Activated T-helper 1 cell treated with Interleukin-2 at 50 U/mL for 16 hours (primary cell): ENCODE results near the gene BARX2.

Experiments
- DNase-seq: peaks from one replicate; pipeline ENCODE4 v3.0.0-alpha.2; 2020; ENCODE audit warnings: low read depth

The BARX2 gene

GRCh38 chr11:129440028-129440713, 64.5 kb downstream of the BARX2 start:
- DNase-seq, result no peak

DNA sequence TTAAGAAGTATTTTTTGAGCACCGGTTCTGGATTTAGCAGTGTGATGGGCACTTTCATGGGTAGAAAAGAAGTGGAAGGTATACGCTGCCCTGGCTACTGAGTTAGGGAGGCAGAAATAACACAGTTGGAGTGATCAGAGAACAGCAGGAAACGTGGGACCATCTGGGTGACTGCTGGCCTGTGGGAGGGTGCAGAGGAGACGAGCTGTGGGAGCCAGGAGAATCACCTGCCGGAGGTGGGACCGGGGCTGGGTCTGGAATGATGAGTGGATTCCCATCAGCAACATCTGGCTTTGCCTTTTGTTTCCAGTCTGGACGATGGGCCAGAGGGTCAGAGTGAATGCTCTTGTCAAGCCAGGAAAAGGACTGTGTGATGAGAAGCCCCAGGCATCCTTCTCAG, 66.5 kb downstream of the BARX2 start:
- no peak for DNase-seq

DNA sequence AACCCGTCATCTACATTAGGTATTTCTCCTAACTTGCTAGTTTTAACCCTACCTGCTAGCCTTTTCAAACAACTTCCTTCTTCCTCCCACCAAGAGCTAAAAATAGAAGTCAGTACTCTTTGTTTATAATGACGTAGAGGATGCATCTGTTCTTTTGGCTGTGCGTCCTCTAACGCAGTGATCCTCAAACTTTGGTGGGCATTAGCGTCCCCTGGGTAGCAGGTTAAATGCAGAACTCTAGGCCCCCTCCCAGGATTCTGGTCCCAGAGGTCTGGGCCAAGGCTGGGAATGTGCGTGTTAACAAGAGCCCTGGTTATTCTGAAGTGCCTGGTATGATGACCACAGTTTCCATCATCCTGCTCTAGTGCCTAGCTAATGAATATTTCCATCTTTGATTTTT, 67.6 kb downstream of the BARX2 start:
- DNase-seq, result no peak

DNA sequence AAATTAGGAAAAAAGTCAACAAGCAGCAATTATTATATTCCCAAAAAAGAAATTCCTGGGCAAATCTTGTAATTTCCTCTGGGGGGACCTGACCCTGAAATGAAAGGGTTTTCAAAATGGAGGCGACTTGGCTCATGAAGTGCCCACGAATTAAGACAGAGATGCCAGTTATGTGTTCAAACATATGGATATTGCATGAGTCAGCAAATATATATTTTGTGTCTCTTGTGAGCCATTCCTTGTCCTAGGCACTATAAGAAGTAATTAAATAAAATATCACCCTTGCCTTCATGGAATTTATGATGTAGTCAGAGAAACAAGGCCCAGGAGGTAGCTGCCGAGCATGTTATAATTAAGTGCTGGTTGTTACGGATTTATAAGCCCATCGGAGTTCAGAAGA, 68.6 kb downstream of the BARX2 start:
- no peak for DNase-seq

DNA sequence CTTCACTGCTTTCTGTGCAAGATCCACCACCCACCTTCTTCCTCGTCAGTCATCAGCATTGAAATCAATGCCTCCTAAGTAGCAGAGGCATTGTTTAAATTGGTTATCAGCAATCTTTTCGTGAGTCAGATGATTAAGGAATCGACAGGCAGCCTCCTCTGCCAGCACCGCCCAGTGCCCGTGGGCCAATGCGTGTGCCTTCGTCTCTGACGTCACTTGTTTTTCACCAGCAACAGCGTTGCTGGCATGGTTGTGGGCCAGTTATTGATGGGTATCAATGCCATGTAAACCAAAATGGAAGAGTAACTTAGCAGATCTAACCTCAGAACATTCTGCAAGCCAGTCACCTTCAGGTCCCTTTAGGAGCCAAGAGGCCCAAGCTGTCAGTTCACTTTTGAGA, 69.6 kb downstream of the BARX2 start:
- no peak for DNase-seq

DNA sequence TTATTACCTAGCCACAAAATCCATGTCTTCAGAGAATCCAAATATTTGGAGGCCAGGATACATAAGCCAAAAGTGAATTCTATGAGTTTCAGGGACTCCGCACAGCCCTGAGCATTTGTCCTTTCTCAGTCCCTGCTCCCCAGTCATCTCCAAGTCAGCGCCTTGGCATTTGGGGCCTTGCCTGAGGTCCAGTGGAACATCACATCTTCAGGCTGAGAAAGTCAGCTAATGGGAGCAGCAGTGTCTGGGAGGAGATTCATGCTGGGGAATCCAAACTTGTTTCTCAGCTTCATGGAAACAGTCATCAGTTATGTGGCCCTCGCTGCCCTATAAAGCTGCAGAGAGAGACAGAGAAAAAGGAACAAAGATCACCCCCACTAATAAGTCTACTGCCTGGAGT, 70.9 kb downstream of the BARX2 start:
- no peak for DNase-seq

DNA sequence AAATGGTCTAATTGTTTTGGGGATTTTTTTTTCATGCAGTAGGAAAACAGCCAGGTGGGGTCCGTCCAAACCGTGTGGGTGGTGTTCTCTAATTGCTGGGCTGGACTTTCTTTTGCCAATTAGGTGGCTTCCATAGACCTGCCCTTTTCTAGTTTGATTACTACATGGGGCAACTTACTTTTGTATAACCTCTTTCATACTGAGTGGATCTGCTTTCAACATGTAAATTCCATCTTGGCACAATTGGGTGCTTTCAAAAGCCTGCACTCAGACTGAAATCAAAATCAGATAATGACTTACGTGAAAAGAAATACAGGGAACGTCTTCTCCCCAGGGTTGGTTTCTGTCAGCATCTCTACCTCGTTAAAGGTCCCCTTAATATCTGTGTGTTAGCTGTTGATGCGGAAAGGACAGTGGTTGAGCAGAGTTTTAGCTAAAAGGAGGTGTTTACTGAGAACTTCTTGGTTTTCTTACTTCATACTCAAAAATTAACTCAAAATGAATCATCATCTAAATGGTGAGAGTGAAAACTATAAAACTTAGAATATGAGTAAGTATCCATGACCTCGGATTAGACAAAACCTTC, 72.1 kb downstream of the BARX2 start:
- DNase-seq, result no peak

GRCh38 chr11:129451524-129451923, 75.9 kb downstream of the BARX2 start:
- no peak for DNase-seq

GRCh38 chr11:129453293-129453721, 77.7 kb downstream of the BARX2 start:
- no peak for DNase-seq

- no peak for DNase-seq
Observed at GRCh38 chr11:129455101-129455500, 79.5 kb downstream of the BARX2 start.

DNA sequence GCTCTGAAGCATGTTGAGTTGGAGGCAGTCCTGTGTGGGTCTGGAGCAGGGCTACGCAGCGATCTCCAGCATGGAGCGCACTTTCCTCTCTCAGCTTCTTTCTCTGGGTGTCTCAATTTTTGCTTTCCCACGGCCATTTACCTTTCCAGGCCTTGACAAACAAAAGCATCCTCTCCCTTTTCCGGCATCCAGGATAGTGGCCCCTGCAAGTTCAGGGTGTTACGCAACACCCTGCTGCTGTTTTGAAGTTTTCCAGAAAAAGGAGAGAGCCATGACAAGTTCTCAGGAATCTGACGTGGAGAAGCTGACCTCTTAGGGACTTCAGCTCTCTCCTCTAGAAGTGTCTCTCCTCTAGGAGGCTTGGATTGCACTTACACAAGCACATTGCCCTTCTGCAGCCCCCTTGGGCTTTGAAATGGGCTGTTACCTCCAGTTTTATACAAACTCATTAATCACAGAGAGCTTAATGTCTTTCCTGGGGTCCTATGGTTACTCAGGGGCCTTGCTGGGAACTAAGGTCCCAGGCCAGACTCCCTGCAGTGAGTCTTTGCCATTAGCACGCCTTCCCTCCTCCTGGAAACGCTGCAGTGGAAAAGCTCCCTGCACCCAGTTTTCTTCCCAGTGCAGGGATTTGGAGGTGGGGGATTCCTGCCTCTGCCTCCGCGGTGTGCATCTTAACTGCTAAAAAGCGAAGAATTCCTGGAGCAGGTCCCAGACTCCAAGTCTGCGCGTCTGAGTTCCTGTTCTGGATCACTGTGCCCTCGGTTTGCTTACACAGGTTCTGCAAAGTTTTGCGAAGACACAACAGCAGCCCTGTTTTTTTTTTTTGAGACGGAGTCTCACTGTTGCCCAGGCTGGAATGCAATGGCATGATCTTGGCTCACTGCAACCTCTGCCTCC, 80.4 kb downstream of the BARX2 start:
- no peak for DNase-seq

DNA sequence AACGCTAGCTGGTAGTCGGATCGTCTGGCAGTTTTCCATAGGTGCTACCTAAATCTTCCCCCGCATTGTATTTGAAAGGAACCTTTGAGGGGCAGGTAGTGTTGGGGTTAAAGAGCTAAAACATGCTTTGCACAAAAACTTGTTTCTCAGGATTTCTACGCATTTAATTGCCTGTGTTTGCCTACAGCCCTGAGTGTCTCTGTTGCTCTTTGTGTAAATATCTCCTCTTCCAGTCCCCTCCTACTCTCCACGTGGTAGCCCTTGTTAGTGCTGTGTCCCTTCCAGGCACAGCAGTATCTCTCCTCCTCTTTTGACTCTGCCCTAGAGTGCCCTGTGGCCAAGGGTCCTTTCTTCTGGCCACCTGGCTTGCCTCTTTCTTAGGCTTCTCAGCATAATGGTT, 81.7 kb downstream of the BARX2 start:
- no peak for DNase-seq

DNA sequence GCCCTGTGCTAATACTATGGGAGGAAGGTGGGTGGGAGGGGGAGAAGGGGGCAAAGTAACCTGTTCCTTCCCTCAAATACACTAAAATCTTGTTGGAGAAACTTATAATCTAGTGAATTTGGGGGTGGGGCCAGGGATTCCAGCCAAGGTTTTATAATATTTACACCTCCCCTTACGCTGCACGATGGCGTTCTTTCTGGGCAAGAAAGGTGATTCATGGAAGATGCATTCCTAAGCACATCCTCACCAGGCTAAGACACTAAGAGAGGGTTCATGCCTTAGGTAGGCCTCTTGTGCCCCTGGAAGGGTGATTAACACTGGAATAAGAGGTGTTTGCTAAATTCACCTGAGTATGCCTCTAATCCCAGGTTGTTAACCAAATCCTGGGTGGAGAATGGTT, 82.6 kb downstream of the BARX2 start:
- no peak for DNase-seq

DNA sequence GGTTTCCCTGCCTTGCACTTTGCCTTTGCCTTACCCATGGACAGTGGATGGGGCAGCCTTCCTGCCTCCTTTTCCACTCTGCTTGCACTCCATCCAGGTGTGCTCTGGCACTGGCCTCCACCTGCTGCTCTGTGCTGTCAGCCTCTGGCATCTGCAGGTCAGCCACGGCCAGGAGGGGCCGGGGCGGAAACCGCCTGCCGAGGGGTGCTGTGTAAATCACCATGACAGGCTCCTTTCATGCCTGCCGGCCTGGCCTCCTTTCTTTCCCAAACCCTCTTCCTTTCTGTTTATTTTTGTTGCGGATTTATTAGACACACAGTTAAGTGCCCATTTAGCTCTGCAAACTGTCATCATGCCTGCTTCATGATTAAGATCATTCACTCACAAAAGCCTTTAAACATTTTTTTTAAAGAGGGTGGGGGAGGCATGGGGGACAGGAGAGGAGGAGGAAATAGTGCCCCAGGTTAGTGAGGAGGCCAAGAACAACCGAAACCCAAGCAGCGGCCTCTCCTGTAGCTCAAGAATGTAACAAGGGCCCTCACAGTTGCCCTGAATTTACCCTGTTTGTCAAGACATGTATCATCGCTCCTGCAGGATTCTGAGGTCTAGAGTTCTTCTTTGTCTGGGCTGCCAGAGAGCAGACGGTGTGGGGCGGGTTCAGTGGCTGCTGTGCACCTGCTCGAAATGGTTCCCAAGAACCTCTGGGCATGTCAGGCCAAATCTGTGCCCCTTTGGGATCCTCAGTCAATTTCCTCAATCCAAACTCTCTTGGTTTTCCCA, 83.3 kb downstream of the BARX2 start:
- no peak for DNase-seq

DNA sequence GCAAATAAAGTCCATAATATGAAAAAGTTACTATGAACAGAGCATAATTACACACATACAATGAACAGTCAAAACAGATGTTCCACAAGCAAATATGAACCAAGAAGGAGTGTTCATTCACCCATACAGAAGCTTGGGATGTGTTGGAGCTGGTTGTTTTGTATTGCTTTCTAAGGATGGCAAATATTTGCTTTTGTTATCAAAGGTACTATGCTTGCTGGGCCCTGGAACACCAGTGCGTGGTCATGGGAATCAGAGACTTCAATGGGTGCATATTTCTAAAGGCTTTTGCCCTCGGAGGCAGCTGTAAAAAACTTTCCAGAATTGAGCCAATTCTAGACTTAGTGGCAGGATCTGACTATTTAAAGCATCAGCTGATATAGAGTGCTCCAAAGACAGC, 85.1 kb downstream of the BARX2 start:
- DNase-seq, result no peak

DNA sequence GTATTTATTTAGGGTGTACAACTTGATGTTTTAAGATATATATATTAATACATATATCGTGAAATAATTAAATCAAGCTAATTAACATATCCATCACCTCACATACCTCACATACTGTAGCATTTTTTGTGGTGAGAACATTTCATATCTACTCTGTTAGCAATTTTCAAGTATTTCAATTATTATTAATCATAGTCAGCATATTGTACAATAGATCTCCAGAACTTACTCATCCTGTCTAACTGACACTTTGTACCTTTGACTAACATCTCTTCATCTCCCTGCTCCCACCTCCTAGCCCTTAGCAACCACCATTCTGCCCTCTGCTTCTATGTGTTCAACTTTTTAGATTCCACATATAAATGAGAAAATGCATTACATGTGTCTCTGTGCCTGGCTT, 108.4 kb downstream of the BARX2 start:
- DNase-seq, result no peak

GRCh38 chr11:129489249-129489648, 113.6 kb downstream of the BARX2 start:
- no peak for DNase-seq

- DNase-seq, result no peak
Observed at GRCh38 chr11:129490004-129490403, 114.4 kb downstream of the BARX2 start.

- no peak for DNase-seq
Observed at GRCh38 chr11:129493746-129494145, 118.1 kb downstream of the BARX2 start.
